ENCODE measurements around the gene SMAD2. TPM values are rescaled to one million over a fixed set of nuclear protein-coding genes. Genes with fewer than 3 reads are reported as not detected.

SMAD2 gene
- total and polyA plus RNA-seq, 9 of the 15 experiments (the other 6 are each of a cell fraction or from before 2014, with no cell fraction given), result 9.2 to 49.6 (median 33.7) TPM

DNA sequence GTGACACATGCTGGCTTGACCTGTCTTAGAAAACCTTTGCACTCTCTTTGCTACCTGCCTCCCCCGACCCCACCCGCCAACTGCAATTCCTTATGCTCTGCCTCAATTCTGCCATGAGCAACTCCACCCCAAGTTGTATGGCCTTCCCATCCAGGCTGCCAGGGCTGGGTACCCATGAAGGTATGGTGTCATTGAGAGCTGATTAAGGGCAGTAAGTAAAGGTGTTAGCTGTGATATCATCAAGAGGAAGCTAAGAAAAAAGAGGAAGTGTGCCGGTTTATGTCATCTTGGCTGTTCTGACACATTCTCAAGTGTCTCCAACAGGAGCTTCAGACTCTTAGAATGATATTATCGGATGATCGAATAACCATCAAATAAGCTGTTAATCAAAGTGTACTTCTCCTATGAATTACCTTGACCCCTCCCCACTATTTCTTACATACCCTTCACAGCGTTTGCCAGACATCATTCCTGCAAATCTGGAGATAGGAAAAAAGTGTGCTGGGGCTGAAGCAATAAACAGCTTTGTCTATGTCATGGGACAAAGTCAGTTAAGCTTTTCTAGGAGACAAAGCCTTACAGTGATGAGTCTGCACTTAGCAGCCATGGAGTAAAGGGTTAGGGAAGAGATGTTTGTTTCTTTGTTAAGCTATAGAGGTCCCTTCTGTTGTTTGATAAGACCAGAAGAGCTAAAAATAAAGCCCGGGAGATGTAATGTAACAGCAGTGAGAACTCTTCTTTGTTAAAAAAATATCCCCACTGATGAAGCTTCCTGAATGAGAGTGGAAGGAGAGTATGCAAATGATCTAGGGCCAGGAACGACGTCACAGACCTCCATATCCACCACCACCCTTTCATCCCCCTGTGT is 40.4 kb upstream of the SMAD2 start (continued):
- TF ChIP-seq, protein P1, sequence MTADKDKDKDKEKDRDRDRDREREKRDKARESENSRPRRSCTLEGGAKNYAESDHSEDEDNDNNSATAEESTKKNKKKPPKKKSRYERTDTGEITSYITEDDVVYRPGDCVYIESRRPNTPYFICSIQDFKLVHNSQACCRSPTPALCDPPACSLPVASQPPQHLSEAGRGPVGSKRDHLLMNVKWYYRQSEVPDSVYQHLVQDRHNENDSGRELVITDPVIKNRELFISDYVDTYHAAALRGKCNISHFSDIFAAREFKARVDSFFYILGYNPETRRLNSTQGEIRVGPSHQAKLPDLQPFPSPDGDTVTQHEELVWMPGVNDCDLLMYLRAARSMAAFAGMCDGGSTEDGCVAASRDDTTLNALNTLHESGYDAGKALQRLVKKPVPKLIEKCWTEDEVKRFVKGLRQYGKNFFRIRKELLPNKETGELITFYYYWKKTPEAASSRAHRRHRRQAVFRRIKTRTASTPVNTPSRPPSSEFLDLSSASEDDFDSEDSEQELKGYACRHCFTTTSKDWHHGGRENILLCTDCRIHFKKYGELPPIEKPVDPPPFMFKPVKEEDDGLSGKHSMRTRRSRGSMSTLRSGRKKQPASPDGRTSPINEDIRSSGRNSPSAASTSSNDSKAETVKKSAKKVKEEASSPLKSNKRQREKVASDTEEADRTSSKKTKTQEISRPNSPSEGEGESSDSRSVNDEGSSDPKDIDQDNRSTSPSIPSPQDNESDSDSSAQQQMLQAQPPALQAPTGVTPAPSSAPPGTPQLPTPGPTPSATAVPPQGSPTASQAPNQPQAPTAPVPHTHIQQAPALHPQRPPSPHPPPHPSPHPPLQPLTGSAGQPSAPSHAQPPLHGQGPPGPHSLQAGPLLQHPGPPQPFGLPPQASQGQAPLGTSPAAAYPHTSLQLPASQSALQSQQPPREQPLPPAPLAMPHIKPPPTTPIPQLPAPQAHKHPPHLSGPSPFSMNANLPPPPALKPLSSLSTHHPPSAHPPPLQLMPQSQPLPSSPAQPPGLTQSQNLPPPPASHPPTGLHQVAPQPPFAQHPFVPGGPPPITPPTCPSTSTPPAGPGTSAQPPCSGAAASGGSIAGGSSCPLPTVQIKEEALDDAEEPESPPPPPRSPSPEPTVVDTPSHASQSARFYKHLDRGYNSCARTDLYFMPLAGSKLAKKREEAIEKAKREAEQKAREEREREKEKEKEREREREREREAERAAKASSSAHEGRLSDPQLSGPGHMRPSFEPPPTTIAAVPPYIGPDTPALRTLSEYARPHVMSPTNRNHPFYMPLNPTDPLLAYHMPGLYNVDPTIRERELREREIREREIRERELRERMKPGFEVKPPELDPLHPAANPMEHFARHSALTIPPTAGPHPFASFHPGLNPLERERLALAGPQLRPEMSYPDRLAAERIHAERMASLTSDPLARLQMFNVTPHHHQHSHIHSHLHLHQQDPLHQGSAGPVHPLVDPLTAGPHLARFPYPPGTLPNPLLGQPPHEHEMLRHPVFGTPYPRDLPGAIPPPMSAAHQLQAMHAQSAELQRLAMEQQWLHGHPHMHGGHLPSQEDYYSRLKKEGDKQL (CRISPR knock-in tag; IDR thresholded peaks at IDR 0.05; ENCODE audit: borderline replicate concordance), result no peak
- TF ChIP-seq SPI1 (IDR thresholded peaks at IDR 0.05; ENCODE audit: borderline replicate concordance, low read depth, low read length), result peak; percentile 99
- TF ChIP-seq ATF1 (CRISPR knock-in tag; IDR thresholded peaks at IDR 0.05), result no peak
- TF ChIP-seq ATF1 (tag; IDR thresholded peaks at IDR 0.05), result peak; percentile 66
- TF ChIP-seq ZNF780A (CRISPR knock-in tag; IDR thresholded peaks at IDR 0.05), result no peak
- 0 out of 2 replicates have a peak, but pooled peaks have one; percentile 33 for TF ChIP-seq CEBPB (tag; IDR thresholded peaks at IDR 0.05)
- peak; percentile 82 for TF ChIP-seq ZEB2 (IDR thresholded peaks at IDR 0.05)
- TF ChIP-seq, protein P2, sequence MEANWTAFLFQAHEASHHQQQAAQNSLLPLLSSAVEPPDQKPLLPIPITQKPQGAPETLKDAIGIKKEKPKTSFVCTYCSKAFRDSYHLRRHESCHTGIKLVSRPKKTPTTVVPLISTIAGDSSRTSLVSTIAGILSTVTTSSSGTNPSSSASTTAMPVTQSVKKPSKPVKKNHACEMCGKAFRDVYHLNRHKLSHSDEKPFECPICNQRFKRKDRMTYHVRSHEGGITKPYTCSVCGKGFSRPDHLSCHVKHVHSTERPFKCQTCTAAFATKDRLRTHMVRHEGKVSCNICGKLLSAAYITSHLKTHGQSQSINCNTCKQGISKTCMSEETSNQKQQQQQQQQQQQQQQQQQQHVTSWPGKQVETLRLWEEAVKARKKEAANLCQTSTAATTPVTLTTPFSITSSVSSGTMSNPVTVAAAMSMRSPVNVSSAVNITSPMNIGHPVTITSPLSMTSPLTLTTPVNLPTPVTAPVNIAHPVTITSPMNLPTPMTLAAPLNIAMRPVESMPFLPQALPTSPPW (CRISPR knock-in tag; IDR thresholded peaks at IDR 0.05), result 0 out of 2 replicates have a peak, but pooled peaks have one; percentile 17
- TF ChIP-seq ZNF316 (IDR thresholded peaks at IDR 0.05), result peak; percentile 53
- no peak for TF ChIP-seq ZNF146 (CRISPR knock-in tag; IDR thresholded peaks at IDR 0.05; ENCODE audit: unreplicated experiment)
- TF ChIP-seq PTBP1 (IDR thresholded peaks at IDR 0.05; ENCODE audit: low read depth, low read length), result no peak
- TF ChIP-seq ZNF408 (CRISPR knock-in tag; IDR thresholded peaks at IDR 0.05; ENCODE audit: low read depth), result no peak
- no peak for TF ChIP-seq ZNF77 (CRISPR knock-in tag; IDR thresholded peaks at IDR 0.05)
- 0 out of 2 replicates have a peak, but pooled peaks have one; percentile 27 for TF ChIP-seq NFE2 (IDR thresholded peaks at IDR 0.05; ENCODE audit: low read depth)
- TF ChIP-seq STAT5A (IDR thresholded peaks at IDR 0.05; ENCODE audit: borderline replicate concordance, low read length), result no peak
- TF ChIP-seq MAFK (IDR thresholded peaks at IDR 0.05; ENCODE audit: low read length), result peak; percentile 20; the same call in 1 of the 2 replicates
- peak; percentile 40; the same call in 1 of the 2 replicates for TF ChIP-seq TEAD4 (IDR thresholded peaks at IDR 0.05; ENCODE audit: low read length)
- TF ChIP-seq TEAD4 (CRISPR knock-in tag; IDR thresholded peaks at IDR 0.05; ENCODE audit: borderline replicate concordance), result no peak
- peak; percentile 70 for TF ChIP-seq ZNF766 (CRISPR knock-in tag; conservative IDR thresholded peaks at IDR 0.05)
